HG03103 (cell line): ENCODE results near the gene NR3C2.
"Not testable (repeated sequence)": the region's sequence is repeated elsewhere in the genome, so short reads cannot be mapped to it uniquely, and the experiment has no call there.

ENCODE experiments used
- ATAC-seq: cut with Tn5 transposase; IDR thresholded peaks from one replicate; pipeline ENCODE4 v1.9.1; 2021; ENCODE audit warnings: low read depth; ENCODE audit not compliant: unreplicated experiment

The NR3C2 gene

DNA sequence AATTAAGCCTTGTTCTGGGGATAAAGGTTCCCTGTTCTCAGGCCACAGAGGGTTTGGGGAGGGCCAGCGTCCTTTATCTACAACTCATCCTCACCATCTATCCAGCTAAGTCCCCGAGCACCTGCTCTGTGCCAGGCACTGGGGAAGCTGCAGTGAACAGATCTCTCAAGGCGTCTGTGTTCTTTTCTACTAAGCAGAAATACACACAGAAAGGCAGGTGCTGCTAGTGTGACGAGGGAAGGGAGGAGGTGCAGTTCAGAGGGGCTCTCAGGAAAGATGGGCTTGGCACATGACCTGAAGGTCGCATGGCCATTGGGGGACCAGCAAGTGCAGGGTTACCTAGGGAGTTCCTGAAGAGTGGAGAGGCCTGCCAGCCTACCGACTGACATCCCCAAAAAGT is 352.2 kb downstream of the NR3C2 start:
- ATAC-seq: no peak

- ATAC-seq: no peak
Measured at GRCh38 chr4:148089624-148090023, 352.6 kb downstream of the NR3C2 start.

- not testable (repeated sequence) for ATAC-seq
Measured at GRCh38 chr4:148083073-148083472, 359.1 kb downstream of the NR3C2 start.

DNA sequence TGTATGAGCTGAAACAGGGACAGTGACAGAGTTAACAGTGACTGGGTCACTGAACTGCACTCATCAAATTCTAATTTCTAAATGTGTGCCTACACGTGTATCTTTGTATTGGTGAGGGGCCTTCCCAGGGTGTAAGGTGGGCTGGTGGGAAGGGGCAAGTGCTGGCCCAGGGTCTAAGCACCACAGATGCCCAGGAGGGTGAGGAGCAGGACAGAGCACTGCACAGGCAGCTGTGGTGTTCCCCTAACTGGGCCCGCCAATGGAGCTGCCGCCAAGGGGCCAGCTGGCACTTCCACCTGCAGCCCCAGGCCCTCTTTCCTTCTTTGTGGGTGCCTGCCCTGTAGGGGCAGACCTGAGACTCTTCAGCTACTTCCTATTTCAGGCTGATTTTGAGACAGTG is 360.5 kb downstream of the NR3C2 start:
- ATAC-seq: no peak

GRCh38 chr4:148081267-148081666 is 360.9 kb downstream of the NR3C2 start:
- no peak for ATAC-seq

- no peak for ATAC-seq
Measured at GRCh38 chr4:148079961-148080360, 362.3 kb downstream of the NR3C2 start.

GRCh38 chr4:148078061-148078460 is 364.2 kb downstream of the NR3C2 start:
- ATAC-seq: no peak

GRCh38 chr4:148077581-148077980 is 364.6 kb downstream of the NR3C2 start:
- ATAC-seq: no peak

DNA sequence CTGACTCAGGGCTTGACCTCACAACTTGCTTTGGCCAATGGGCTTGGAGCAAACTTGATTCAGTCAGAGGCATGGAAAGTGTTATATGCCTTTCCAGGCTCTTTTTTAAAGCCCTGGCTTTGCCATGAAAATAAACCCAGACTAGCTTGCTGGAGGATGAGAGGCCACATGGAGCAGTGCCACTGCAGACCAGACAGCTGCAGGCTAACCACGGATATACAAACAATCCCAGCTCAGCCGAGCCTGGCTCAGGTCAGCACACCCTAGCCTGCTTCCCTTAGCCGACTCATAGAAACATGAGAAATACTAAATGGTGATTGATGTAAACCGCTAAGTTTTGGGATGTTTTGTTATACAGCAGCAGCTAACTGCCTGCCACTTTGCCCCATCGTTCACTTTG is 365.2 kb downstream of the NR3C2 start:
- no peak for ATAC-seq

GRCh38 chr4:148075438-148075837 is 366.8 kb downstream of the NR3C2 start:
- ATAC-seq: no peak

DNA sequence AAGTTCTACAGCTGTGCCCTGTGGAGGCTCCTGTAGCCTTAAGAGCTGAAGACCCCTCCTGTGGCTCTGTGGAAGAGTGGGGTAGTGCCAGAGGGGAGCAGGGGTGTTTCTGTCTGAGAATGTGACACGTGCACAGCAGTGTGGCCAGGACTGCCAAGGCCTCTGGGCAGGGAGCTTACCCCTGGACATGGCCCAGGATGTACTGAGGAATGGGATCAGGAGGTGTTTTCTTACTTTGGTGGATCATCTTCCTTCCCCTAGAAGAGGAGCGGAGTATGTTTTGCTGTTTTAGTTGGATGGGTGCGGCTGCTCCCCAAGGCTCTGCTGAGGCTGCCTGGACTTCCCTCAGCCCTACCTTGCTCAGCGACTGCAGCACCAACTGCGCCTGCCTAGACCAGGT is 367.8 kb downstream of the NR3C2 start:
- no peak for ATAC-seq

DNA sequence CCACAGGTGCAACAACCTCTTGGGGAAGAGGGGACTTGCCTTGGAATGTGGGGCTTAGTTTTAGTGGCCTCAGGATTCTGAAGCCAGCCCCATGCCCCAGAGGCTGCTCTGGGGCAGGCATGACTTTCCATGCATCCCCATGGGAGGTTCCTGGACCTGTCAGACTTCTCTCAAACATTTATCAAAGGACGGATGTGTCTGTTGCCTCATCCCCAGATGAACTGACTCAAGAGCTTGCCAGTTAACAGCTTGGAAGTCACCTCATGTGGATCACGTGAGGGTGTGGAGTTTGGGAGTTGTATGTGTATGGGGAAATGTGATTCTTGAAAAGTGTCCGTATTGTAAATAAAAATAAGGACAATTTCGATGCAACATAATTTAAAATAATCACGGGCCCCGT is 368.9 kb downstream of the NR3C2 start:
- ATAC-seq: no peak

DNA sequence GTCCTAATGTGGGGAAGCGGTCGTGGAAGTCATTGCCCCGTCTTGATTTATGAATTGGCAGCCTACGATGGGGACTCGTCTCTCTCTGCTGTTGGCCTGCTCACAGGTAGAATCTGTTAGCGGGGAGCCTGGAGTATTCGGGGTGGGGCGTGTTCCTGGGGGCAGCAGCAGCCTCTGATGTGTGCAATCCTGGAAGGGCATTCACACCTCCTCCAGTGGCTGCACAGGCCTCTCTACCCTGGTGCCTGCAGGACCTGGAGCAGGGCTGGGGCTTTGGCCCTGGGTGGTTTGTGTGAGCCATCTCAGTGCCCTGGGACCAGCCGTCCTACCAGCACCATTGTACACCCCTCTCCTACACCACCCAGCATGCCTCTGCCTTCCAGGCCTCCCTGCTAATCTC is 369.4 kb downstream of the NR3C2 start:
- no peak for ATAC-seq

DNA sequence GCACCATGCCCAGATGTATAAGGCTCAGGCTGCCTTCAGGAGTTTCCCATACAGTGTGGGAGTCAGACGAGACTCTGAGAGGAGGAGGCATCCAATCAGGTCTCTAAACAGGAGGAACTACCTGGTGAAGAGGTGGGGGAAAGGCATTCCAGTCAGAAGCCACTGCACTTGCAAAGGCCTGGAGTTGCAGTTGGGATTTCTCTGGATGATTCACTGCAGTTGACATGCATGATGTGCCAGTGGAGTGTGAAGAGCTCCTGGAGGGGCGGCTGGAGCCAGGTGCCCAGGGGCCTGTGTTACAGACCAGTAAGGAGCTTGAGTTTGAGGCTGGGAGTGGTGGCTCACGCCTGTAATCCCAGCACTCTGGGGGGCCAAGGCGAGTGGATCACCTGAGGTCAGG is 371.2 kb downstream of the NR3C2 start:
- no peak for ATAC-seq

DNA sequence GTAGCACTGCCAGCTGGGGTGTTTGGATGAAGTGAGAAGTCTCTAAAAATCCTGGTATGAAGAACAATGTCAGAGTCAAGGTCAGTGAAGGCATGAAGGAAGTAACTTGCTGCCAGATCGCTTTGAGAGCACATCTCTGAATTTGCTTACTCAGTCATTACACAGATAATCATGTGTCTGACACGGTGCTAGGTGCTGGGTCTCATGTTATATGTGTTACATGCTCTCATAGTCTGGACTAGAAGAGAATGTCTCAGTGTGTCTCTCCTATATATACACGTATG is 372.4 kb downstream of the NR3C2 start:
- no peak for ATAC-seq

DNA sequence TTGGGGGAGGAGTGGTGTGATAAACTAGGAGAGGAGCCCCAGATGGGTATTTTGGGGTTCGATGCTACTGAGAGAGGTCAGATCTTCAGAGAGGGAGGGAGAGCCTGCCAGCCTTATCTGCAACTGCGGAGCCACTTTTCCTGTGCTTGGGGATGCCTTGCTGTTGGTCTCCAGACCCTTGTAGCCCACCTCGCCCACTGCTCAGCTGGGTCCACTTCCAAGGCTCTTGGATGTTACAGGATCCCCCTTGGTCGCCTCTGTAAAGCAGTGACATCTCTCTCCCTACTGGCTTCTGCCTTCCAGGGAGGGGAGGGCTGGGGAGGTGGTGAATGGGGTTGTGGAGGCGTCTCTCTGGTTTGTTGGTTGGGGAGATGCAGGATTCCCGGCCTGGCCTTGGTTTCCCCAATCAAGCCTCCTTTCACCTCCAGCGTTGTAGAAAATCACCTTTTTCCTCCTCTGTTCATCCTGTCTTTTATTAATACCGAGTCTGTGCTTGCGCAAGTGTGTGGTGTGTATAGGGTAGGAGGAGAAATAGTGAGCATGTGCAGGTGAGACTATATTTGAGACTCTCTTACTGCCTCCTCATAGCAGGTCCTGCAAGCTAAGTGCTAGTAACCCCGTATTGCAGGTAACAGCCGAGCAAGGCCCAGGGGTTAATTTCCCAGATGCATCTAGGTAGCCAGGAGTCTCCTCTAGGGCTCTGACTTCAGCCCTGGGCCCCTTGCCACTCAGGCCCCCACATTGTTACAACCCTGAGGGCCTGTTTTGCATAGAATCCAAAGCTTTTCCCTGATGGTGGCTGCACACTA is 372.9 kb downstream of the NR3C2 start:
- ATAC-seq: no peak

GRCh38 chr4:148068065-148068911 is 373.9 kb downstream of the NR3C2 start:
- ATAC-seq: no peak

- no peak for ATAC-seq
Measured at GRCh38 chr4:148067301-148067916, 374.8 kb downstream of the NR3C2 start.

- no peak for ATAC-seq
Measured at GRCh38 chr4:148065075-148065474, 377.1 kb downstream of the NR3C2 start.

DNA sequence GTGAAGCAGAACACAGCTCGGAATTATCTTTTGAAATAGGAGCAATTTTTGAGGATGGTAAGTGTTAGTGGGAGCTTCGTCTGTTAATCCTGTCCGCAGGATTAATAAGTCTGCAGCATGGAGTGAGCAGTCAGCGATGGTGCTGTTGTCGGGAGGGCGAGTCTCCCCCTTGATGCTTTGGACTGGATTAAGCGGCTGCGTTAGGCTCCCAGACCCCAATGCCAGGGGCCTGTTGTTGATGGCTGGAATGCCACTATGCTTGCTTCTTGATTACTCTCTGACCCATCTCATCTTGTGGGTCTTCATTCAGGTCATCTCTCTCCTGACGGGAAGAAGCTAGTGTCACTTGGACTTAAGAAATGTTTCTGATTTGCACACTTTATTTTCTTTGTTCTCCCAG is 377.8 kb downstream of the NR3C2 start:
- no peak for ATAC-seq

GRCh38 chr4:148062301-148062950 is 379.8 kb downstream of the NR3C2 start:
- no peak for ATAC-seq
